Dedifferentiated amniotic fluid mesenchymal stem cell (primary cell): ENCODE measurements around the gene GOLGA5.
"Not testable (repeated sequence)": the region's sequence is repeated elsewhere in the genome, so short reads cannot be mapped to it uniquely, and the experiment has no call there.

Source experiments
- DNase-seq: peaks from one replicate; pipeline ENCODE4 v3.0.0-alpha.2; 2016; ENCODE audit errors: extremely low spot score

Gene GOLGA5

DNA sequence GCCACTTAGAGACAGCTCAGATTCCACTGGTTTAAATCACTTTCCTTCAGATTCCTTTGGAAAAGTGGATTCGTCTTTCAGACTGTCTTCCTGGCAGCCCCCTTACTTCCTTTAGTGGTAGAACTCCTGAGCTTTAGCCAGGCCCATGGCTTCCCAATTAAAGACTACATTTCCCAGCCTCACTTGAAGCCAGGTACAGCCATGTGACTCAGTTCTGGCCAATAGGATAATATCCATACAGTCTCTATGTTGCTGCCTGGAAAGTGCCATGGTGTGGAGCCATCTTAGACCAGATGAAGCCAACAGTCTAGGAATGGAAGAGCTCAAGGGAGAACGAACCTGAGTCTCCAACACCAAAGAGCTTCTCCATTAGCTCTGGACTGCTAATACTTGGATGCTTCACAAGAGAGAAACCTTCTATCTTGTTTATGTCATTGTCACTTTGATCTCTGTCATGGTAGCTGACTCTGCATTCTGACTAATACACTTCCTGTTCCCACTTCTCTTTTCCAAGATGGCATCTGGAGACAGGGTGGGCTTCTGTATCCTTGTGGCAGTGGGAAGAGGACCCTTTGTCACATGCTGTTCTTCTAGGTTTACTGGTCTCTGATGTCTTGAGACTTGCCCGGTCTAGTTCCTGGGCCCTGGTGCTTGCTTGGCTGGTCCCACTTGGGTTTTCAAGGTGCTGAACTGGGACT lies 15.1 kb upstream of the GOLGA5 start:
- not testable (repeated sequence) for DNase-seq

DNA sequence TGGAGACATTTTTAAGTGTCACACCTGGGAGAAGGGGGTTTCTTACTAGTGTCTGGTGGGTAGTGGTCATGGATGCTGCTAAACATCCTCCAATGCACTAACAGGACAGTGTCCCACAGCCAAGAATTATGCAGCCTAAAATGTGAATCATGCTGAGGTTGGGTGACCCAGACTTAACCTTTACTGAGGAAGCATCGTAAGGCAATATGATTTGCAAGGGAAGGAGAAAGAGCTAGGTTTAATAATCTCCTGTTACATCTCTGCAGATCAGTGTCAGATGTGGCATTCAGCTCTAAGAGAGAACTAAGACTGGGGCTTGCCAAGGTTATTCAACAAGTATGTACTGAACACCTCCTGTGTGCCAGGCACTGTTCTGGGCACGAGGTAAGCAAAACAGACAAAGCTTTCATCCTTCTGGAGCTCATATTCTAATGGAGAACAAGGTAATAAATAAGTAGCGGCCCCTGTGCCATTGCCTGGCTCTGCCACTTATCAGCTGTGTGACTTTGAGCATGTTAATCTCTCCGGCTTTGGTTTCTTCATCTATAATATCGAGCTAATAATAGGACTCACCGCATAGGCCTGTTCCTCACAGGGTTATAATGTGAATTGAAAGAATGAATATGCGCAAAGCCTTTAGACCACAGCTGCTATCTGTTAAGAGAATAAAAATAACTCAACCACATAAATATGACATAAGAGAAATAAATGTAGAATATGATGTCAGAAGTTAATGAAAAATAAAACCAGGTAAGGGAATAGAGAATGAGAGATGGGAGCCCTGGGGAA lies 13.5 kb upstream of the GOLGA5 start:
- no peak for DNase-seq

DNA sequence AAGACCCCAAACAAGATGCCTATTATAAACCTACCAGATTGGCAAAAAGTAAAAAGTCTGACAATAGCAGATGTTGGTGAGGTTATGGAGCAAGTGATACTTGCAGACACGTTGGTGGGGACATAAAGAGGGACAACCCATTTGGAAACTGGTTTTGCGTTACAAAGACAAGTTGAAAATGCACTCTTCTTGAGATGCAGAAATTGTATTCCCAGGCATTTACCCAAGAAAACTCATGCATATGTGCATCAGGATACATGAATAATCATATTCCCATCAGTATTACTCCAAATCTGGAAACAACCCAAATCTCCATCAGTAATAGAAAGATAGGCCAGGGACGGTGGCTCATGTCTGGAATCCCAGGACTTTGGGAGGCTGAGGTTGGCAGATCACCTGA lies 12.8 kb upstream of the GOLGA5 start:
- DNase-seq = no peak

DNA sequence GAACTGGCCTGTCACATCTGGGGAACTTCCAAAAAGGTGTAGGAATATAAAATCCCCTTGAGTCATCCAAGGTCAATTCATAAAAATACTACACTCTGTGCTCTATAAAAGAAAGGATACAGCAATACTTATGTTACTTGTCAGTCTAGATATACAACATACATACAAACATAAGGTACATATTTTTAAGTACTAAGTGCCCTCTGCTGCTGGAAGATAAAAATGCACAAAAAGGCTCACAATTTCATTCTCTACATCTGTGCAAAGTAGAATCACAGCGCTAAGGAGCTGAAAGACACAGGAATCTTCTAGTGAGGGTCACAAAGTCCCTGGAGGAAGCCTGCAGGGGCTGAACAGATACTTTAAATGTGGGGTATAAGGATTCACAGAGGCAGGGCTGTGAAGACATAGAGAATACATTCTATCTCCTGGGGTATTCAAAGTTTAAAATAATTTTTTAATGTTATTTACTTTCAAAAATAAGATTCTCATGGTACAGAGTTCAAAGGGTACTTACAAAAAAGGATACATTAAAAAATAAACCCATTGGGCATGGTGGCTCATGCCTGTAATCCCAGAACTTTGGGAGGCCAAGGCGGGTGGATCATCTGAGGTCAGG lies 10.2 kb upstream of the GOLGA5 start:
- peak; percentile 77 for DNase-seq

DNA sequence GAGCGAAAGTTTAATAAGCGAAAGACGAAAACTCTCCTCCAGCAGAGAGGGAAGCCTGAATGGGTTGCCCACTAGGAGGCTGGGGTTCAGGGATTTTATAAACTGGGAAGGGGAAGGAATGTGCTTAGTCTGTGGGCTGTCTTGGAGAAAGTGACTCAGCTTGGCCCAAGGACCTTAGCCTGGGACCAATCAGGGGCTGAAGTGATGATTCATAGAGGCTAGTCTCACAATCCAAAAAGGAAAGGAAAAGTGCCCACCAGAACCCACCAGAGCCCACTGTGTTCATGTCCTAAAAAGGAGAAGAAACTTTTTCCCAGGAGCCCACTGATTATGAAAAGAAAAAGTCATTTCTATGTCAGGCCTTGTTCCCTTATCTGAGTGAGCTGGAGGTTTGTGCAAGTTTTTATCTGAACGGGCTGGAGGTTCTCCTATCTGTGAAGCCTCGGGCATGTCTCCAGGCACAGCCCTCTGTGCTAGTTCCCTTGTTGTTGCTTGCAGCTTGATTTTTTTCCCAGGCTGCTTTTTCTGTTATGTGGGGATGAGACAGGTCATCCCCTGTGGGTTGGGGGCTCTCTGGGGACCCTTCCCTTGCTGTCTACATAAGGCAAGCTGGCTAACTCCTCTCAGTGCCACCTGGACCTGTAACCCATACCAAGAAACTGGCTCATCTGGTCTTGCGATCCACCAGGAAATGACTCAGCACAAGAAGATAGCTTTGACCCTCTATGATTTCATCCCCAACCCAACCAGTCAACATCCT lies 8.3 kb upstream of the GOLGA5 start:
- peak; percentile 54 for DNase-seq

DNA sequence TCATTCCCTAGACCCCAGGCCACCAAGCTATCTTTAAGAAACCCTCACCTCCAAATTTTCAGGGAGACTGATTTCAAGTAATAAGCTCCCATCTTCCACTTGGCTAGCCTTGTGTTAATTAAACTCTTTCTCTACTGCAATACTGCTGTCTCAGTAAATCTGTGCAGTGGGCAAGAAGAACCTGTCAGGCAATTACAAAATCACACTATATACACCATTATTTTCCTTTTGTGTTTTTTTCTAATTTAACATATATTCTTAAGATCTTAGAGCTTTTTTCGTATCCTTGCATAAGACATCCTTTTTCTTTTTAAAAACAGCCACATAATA lies 7.7 kb upstream of the GOLGA5 start:
- DNase-seq = no peak

DNA sequence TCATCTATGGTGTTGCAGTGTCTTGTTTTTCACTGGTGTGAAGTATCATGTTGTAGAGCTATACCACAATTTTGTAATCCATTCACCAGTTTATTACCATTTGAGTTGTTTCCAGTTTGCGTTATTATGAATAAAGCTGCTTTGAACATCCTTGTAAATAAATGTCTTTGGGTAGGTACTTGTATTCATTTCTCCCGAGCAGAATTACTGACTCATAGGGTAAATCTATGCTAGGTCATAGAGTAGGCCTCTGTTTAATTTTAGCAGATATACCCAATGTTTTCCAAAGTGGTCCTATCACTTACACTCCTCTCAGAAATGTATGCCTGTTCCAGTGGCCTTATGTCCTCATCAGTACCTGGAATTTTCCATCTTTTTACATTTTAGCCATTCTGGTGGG lies 6.6 kb upstream of the GOLGA5 start:
- DNase-seq = no peak

DNA sequence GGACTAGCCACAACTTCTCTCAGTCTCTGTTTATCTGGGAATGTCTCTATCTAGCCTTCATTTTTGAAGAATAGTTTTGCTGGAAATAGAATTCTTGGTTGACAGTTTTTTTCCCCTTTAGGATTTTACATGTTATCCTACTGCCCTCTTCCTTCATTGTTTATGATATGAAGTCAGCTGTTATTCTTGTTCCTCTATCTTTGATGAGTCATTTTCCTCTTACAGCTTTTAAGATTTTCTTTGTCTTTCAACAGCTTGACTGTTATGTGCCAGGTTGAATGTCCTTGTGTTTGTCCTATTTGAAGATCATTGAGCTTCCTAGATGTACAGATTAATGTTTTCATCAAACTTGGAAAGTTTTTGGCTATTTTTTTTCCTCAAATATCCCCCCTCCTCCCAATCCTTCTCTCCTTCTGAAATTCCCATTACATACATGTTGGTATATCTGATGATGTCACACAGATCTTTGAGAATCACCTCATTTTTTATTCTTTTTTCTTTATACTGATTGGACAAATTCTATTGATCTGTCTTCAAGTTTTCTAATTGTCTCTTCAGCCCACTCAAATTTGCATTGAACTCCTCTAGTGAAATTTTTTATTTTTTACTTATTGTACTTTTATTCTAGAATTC lies 4.5 kb upstream of the GOLGA5 start:
- DNase-seq = no peak

DNA sequence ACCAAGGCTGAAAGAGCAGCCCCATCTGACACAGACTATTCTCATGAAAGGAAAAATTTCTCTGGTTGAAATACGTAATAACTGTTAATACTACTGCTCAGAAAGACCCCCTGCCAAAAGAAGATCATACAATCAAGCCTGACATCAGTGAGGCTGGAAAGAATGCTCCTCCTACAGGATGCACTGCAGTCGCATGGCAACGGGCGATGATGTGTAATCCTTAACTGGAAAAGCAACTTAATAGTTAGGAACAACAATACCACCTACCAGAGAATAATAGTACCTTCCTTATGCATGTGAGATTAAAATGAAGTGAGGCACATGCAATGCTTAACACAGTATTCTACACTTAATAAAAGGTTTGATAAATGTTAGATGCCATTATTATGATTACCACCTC lies 1.2 kb upstream of the GOLGA5 start:
- no peak for DNase-seq

DNA sequence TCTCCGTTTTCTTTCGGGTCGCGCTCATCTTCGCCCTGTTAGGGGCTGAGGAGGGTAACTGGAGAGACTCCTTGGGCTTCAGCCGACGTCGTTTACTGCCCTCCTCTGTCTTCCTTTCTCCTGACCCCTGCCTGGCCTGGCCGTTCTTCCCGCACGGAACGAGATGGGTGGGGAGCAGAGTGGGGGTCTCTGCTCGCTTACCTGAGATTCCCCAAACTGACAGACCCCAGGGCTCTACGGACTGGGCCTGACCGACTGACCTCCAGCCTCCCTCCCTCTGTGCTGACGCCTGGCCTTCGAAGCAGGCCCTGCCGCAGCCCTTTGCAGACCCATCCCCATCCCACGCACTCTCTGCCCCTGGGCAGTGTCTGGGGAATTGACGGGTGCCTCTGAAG lies 439 bp downstream of the GOLGA5 start:
- no peak for DNase-seq

DNA sequence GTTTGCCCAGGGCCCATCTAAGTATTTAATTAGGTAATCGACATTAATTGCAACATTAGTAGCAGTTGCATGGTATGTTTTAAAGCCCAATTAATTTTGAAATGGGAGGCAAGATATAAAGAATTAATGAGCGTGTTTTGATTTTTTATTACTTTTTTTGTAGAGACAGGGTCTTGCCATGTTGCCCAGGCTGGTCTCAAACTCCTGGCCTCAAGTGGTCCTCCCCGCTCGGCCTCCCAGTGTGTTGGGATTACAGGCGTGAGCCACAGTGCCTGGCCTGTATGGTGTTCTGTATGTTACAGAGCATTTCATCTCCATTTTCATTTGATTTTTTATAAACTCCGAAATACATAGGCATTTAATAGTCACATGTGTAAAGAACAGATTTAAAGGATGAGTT lies 856 bp downstream of the GOLGA5 start:
- no peak for DNase-seq

DNA sequence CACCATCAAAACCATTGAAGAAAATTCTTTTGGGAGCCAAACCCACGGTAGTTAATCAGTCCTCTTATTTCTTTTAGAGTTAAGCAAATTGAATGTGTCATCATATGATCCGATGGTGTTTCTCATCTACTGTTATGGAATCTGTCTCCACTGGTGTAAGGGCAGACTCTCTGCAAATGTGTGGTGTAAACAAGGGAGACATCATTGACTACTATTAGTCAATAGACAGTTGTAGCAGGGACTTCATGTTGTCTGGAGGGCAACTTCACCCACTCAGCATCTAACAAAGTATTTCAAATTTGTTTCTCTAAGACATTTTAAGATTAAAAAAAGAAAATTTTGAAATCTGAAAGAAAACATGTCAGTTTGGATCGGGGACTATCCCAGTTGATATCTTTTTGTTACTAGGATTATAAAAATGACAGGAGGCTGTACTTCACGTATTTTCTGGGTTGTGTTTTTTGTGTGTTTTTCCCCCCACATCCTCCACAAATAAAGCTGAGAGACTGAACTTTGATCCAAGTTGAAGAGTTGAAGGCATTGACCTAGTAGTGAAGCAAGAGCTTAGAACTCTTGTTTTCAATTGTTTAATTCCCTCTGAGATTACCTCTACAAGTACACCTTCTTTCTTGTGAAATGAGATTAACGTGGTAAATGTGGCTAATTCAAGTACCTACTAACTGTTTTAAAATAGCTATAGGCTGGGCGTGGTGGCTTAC lies 4.0 kb downstream of the GOLGA5 start:
- no peak for DNase-seq

DNA sequence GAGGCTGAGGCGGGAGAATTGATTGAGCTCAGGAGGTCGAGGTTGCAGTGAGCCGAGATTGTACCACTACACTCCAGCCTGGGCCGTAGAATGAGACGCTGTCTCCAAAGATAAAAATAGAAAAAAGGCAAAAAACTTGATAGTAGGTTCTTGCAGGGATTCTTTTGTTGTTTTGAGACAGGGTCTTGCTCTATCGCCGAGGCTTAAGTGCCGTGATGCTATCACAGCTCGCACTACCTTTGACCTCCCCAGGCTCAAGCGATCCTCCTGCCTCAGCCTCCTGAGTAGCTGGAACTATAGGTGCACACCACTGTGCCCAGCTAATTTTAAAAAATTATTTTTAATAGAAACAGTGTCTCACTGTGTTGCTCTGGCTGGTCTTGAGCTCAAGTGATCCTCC lies 4.7 kb downstream of the GOLGA5 start:
- no peak for DNase-seq

DNA sequence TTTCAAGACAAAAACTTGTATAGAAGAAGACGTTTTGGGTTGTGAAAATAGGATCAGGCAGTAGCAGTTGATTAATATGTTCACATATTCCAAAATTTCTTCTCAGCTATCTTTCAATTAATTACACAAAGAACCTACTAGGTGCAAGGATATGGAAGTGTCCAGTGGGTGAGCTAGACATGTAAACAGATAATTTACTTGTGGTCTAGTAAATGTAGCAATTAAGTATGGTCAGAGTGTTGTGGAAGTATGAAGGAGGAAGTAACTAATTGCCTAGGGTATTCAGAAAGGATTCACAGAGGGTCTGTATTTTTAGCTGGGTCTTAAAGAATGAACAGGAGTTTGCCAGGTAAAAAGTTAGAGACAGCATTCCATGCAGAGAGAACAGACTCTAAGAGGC lies 5.9 kb downstream of the GOLGA5 start:
- DNase-seq = no peak

DNA sequence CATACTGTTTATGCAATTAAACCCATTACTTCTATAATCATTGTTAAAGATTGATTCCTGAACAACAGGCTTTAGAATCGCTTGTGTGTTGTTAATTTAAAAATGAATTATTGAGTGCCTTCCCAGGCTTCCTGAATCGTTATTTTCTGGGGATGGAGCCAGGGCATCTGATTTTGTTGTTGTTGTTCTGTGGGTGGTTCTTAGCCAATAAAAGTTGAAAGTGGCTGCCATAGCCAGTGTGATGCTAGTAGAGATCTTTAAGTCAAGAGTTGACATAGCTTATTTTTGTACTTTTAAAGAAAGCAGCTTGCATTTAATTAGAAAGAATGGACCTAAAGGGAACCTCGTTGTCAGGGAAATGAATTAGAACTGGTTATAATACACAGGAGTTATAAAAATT lies 6.4 kb downstream of the GOLGA5 start:
- DNase-seq = no peak

DNA sequence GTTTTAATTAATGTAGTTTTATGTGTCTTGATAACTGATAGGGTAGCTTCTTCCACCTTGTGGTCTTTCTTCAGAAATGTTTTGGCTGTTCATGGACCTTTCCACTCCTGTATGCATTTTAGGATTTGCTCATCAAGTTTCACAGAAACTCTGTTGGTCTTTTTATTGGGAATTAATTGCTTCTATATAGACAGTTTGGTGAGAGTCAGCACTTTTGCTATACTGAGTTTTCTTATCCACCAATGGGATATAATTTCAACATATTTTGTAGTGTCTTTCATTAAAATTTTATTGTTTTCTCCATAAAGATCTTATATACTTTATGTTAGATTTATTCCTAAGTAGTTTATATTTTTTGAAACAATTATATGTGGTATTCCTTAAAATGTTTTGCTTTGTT lies 7.8 kb downstream of the GOLGA5 start:
- DNase-seq = no peak

DNA sequence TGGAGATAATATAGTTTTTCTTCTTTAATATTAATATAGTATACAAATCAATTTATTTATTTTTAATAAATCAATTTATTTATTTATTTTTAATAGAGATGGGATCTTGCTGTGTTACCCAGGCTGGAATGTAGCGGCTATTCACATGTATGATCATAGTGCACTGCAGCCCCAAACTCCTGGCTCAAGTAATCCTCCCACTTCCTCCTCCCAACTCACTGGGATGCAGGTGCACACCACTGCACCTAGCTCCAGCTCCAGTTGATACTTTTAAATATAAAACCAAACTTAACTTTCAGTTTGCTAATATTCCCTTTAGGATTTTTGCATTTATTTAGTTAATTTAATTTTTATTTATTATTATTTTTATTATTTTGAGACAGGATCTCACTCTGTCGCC lies 8.6 kb downstream of the GOLGA5 start:
- DNase-seq = no peak

DNA sequence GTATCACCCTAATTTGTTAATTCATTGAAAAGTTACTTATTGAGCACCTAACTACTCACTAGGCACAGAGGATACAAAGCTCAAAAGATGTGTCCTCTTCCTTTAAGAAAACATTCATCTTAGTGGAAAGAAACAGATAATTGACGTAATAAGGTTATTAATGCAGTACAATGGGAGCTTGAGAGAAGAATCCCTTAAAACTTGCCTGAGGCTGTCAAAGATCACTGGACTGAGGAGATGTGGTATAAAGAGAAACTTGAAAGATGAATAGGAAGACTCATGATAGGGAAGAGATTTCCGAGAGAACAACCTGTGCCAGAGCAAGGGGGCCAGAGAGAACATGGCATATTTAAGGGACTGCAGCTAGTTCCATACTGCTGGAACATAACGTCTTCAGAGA lies 19.1 kb downstream of the GOLGA5 start:
- no peak for DNase-seq

DNA sequence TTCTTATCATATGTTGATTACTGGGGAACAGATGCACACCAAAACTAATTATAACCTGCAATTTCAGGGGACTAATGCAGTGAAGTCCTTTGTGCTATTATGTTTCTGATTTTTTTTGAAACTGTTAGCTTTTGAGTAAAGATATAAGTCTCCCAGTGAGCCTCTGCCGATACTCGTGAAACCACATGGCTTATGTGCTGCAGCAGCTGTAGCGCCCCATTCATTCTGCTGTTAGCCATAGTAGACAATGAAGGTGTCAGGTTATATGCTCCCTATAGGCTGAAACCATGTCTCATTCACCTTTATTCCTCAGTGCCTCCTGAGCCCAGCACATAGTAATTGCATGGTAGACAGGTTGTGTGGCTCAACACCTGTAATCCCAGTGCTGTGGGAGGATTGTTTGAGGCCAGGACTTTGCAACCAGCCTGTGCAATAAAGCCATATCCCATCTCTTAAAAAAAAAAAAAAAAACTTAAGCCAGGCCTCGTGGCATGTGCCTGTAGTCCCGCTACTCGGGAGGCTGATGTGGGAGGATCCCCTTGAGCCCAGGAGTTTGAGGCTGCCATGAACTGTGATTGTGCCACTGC lies 25.0 kb downstream of the GOLGA5 start:
- no peak for DNase-seq

DNA sequence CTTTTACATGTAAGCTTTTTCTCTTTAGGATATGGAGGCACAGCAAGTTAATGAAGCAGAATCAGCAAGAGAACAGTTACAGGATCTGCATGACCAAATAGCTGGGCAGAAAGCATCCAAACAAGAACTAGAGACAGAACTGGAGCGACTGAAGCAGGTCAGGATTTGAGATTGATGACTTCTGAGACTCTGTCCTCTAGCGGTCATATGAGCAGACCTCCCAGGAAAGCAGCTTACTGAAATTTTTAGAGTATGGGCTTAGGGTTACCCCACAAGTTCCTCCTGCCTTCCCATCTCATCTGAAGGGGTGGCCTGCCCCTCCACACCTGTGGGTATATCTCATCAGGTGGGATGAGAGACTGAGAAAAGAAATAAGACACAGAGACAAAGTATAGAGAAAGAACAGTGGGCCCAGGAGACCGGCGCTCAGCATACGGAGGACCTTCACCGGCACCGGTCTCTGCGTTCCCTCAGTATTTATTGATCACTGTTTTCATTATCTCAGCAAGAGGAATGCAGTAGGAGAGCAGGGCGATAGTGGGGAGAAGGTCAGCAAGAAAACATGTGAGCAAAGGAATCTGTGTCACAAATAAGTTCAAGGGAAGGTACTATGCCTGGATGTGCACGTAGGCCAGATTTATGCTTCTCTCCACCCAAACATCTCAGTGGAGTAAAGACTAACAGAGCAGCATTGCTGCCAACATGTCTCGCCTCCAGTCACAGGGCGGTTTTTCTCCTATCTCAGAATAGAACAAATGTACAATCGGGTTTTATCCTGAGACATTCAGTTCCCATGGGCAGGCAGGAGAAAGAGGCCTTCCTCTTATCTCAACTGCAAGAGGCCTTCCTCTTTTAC lies 25.8 kb downstream of the GOLGA5 start:
- not testable (repeated sequence) for DNase-seq
